H1 (cell line): ENCODE results near the gene RNFT2. TPM values are rescaled to one million over a fixed set of nuclear protein-coding genes. Genes with fewer than 3 reads are reported as not detected.

Experiments
- CTCF ChIA-PET: fragments of 300-600 bp; sonication (Branson Sonifier 250); formaldehyde crosslinking; loops from one replicate; lab custom pipeline; 2021; ENCODE audit not compliant: partially characterized antibody; lab: Charles Lee
- POLR2A ChIA-PET: fragments of 300-600 bp; sonication (Branson Sonifier 250); formaldehyde crosslinking; loops from one replicate; lab custom pipeline; 2021; ENCODE audit warnings: inconsistent platforms; ENCODE audit not compliant: partially characterized antibody; lab: Charles Lee
- DNase-seq, 2 experiments: peaks; one replicate each; pipeline versions ENCODE4 v3.0.0 to v3.0.0-alpha.2; 2010 to 2022; ENCODE audit warnings: low spot score in 2 of 2, low read depth in 1 of 2, mixed read lengths in 1 of 2
- FAIRE-seq: peaks from 2 replicates; lab custom pipeline; 2011; peaks lifted over from hg19 to GRCh38; lab: Jason Lieb, UNC
- H2AFZ ChIP-seq: 2 replicates; pipeline ENCODE4 v1.8.1; 2012; ENCODE audit warnings: low read length, inconsistent platforms
- H2AK5ac ChIP-seq: 2 replicates; pipeline ENCODE4 v1.6.1; 2013; ENCODE audit warnings: low read depth, low read length
- H2BK120ac ChIP-seq: replicated peaks from 2 replicates; pipeline ENCODE3; 2013; ENCODE audit warnings: low read depth, low read length, inconsistent platforms
- H2BK12ac ChIP-seq: 2 replicates; pipeline ENCODE4 v1.6.1; 2013; ENCODE audit warnings: low read depth, low read length
- H2BK15ac ChIP-seq: 2 replicates; pipeline ENCODE4 v1.6.1; 2013; ENCODE audit warnings: low read length
- H2BK20ac ChIP-seq: 2 replicates; pipeline ENCODE4 v1.6.1; 2013; ENCODE audit warnings: low read length
- H2BK5ac ChIP-seq: 2 replicates; pipeline ENCODE4 v1.6.1; 2013; ENCODE audit warnings: low read depth, low read length
- H3K14ac ChIP-seq: 2 replicates; pipeline ENCODE4 v1.6.1; 2013; ENCODE audit warnings: inconsistent platforms; ENCODE audit not compliant: insufficient read length
- H3K18ac ChIP-seq: 2 replicates; pipeline ENCODE4 v1.6.1; 2013; ENCODE audit warnings: low read length; ENCODE audit errors: extremely low read depth
- H3K23ac ChIP-seq: 2 replicates; pipeline ENCODE4 v1.6.1; 2013; ENCODE audit warnings: inconsistent platforms; ENCODE audit not compliant: insufficient read length
- H3K23me2 ChIP-seq: 2 replicates; pipeline ENCODE4 v1.6.1; 2013; ENCODE audit warnings: low read depth, low read length
- H3K27ac ChIP-seq: 2 replicates; pipeline ENCODE4 v1.6.1; 2011; ENCODE audit warnings: low read depth, low read length, inconsistent platforms
- H3K27me3 ChIP-seq, 4 experiments: replicated peaks in 1 of 4; 1 replicate in 1 of 4; 2 replicates in 3 of 4; pipeline versions ENCODE4 v1.6.1 to v1.8.1; 2011 to 2013; ENCODE audit warnings: low read length in 3 of 4, mild to moderate bottlenecking in 3 of 4, inconsistent platforms in 2 of 4, mixed read lengths in 2 of 4, moderate library complexity in 1 of 4; ENCODE audit not compliant: control insufficient read depth in 3 of 4, insufficient read depth in 3 of 4; ENCODE audit errors: extremely low read depth in 1 of 4
- H3K36me3 ChIP-seq, 4 experiments: 2 replicates each; pipeline versions ENCODE4 v1.6.1 to v1.8.1; 2011 to 2013; ENCODE audit warnings: mild to moderate bottlenecking in 4 of 4, low read length in 3 of 4, moderate library complexity in 2 of 4, control low read depth in 1 of 4, inconsistent platforms in 1 of 4; ENCODE audit not compliant: insufficient read depth in 4 of 4, control insufficient read depth in 2 of 4
- H3K4ac ChIP-seq: replicated peaks from 2 replicates; pipeline ENCODE3; 2013; ENCODE audit warnings: low read length, low read depth, mixed read lengths, inconsistent platforms; ENCODE audit not compliant: insufficient read length
- H3K4me1 ChIP-seq, 4 experiments: replicated peaks in 1 of 4; 1 replicate in 1 of 4; 2 replicates in 3 of 4; pipeline versions ENCODE4 v1.6.1 to v1.8.1; 2011 to 2013; ENCODE audit warnings: low read length in 3 of 4, inconsistent platforms in 2 of 4, mixed read lengths in 1 of 4; ENCODE audit not compliant: insufficient read depth in 4 of 4, control insufficient read depth in 3 of 4
- H3K4me2 ChIP-seq, 2 experiments: 2 replicates each; pipeline versions ENCODE4 v1.6.1 to v1.8.1; 2011 to 2013; ENCODE audit warnings: low read depth in 2 of 2, low read length in 2 of 2, control low read depth in 1 of 2, inconsistent platforms in 1 of 2, mild to moderate bottlenecking in 1 of 2; ENCODE audit not compliant: insufficient read depth in 1 of 2
- H3K4me3 ChIP-seq, 4 experiments: fragments of 200-600, 300-600 bp in 1 of 4; sonication (generic), shearing (Covaris generic), sonication (Bioruptor Twin) in 1 of 4; 2 replicates each; pipeline versions ENCODE4 v1.5.1 to v1.8.1; 2011 to 2016; ENCODE audit warnings: low read length in 4 of 4, low read depth in 3 of 4, control low read depth in 2 of 4, inconsistent platforms in 2 of 4, mild to moderate bottlenecking in 2 of 4, mixed read lengths in 1 of 4, moderate library complexity in 1 of 4; ENCODE audit not compliant: insufficient read depth in 2 of 4; ENCODE audit errors: extremely low read depth in 1 of 4
- H3K56ac ChIP-seq: replicated peaks from 2 replicates; pipeline ENCODE3; 2013; ENCODE audit warnings: low read depth, mild to moderate bottlenecking, mixed read lengths, low read length, inconsistent platforms; ENCODE audit not compliant: insufficient read length
- H3K79me1 ChIP-seq: 2 replicates; pipeline ENCODE4 v1.6.1; 2013; ENCODE audit warnings: low read depth, low read length, control low read depth
- H3K79me2 ChIP-seq, 2 experiments: 2 replicates each; pipeline versions ENCODE4 v1.6.1 to v1.8.1; 2012 to 2013; ENCODE audit warnings: low read length in 2 of 2, mild to moderate bottlenecking in 2 of 2, inconsistent platforms in 1 of 2; ENCODE audit not compliant: insufficient read depth in 2 of 2, control insufficient read depth in 1 of 2
- H3K9ac ChIP-seq, 4 experiments: replicated peaks in 1 of 4; 1 replicate in 1 of 4; 2 replicates in 3 of 4; pipeline versions ENCODE4 v1.6.1 to v1.8.1; 2011 to 2013; ENCODE audit warnings: low read depth in 3 of 4, low read length in 3 of 4, control low read depth in 2 of 4, mild to moderate bottlenecking in 2 of 4, moderate library complexity in 2 of 4, inconsistent platforms in 1 of 4; ENCODE audit errors: extremely low read depth in 1 of 4
- H3K9me3 ChIP-seq, 2 experiments: 2 replicates each; pipeline versions ENCODE4 v1.6.1 to v1.8.1; 2012 to 2013; ENCODE audit warnings: mild to moderate bottlenecking in 2 of 2, moderate library complexity in 2 of 2, control low read depth in 1 of 2, inconsistent platforms in 1 of 2, low read depth in 1 of 2, low read length in 1 of 2, mixed read lengths in 1 of 2; ENCODE audit not compliant: insufficient read depth in 2 of 2
- H4K20me1 ChIP-seq, 2 experiments: replicated peaks in 1 of 2; 2 replicates each; pipeline versions ENCODE3 to v1.8.1; 2011 to 2013; ENCODE audit warnings: inconsistent platforms in 2 of 2, low read length in 2 of 2, mild to moderate bottlenecking in 1 of 2; ENCODE audit not compliant: insufficient read depth in 2 of 2, control insufficient read depth in 1 of 2
- H4K5ac ChIP-seq: 2 replicates; pipeline ENCODE4 v1.6.1; 2013; ENCODE audit warnings: low read length, low read depth, mixed read lengths, inconsistent platforms; ENCODE audit not compliant: insufficient read length
- H4K8ac ChIP-seq: 2 replicates; pipeline ENCODE4 v1.8.0; 2013; ENCODE audit warnings: mild to moderate bottlenecking, moderate library complexity, low read length, inconsistent platforms; ENCODE audit not compliant: insufficient read depth; ENCODE audit errors: extremely low read depth
- H4K91ac ChIP-seq: replicated peaks from 2 replicates; pipeline ENCODE3; 2013; ENCODE audit warnings: low read length, mixed read lengths, inconsistent platforms; ENCODE audit not compliant: insufficient read length
- EZH2 ChIP-seq: fragments of 200-600 bp; sonication (generic); IDR thresholded peaks from 2 replicates; pipeline ENCODE4 v1.7.1; 2012; ENCODE audit warnings: low read depth, mild to moderate bottlenecking, moderate library complexity, low read length, inconsistent platforms; ENCODE audit not compliant: severe bottlenecking
- POU5F1 ChIP-seq: IDR thresholded peaks from 2 replicates; pipeline ENCODE4 v1.6.1; 2011; ENCODE audit warnings: low read depth, mild to moderate bottlenecking, low read length, moderate library complexity
- RNF2 ChIP-seq: fragments of 200-900, 300-1000 bp; sonication (generic); IDR thresholded peaks from 2 replicates; pipeline ENCODE4 v1.7.1; 2016; ENCODE audit warnings: borderline replicate concordance, low read depth, mild to moderate bottlenecking, antibody characterized with exemption, low read length; ENCODE audit not compliant: poor library complexity, severe bottlenecking; ENCODE audit errors: missing control alignments
- SAP30 ChIP-seq: fragments of 300-600 bp; sonication (generic); IDR thresholded peaks from 2 replicates; pipeline ENCODE4 v1.7.1; 2012; ENCODE audit warnings: low read length, moderate library complexity, mild to moderate bottlenecking, inconsistent platforms; ENCODE audit not compliant: insufficient read depth, insufficient replicate concordance
- SUZ12 ChIP-seq: fragments of 200-600 bp; sonication (generic); IDR thresholded peaks from 2 replicates; pipeline ENCODE4 v1.6.1; 2012; ENCODE audit warnings: mild to moderate bottlenecking, inconsistent platforms, low read length, moderate library complexity, mixed read lengths
- WGBS, 2 experiments: shearing (Covaris generic) in 1 of 2; methylation state at CpG; one replicate each; pipeline versions ENCODE4 v1.1.6 to v1.1.7; 2013 to 2015; ENCODE audit warnings: low lambda C conversion rate in 2 of 2, mixed read lengths in 2 of 2, inconsistent platforms in 1 of 2, low coverage in 1 of 2, missing lambda C conversion rate in 1 of 2; ENCODE audit not compliant: insufficient replicate concordance in 2 of 2, insufficient coverage in 1 of 2, insufficient read length in 1 of 2; ENCODE audit errors: extremely low coverage in 1 of 2, missing lambda C conversion rate in 1 of 2; 5-methylcytosine and 5-hydroxymethylcytosine counted together
- polyA plus RNA-seq, 7 experiments: library from polyadenylated mRNA; depleted of rRNA in 3 of 7; stranded (reverse) in 5 of 7; unstranded in 2 of 7; fragments of >200 nt in 5 of 7; fragments of 200-250 nt in 2 of 7; gene quantifications; 1 replicate in 5 of 7; 2 replicates in 1 of 7; 4 replicates in 1 of 7; pipeline versions ENCODE4 v1.2.1 to v1.2.3, GENCODE V29; 2011 to 2013; ENCODE audit warnings: missing spikeins in 2 of 7, mixed read lengths in 2 of 7
- total RNA-seq: library from RNA; stranded (reverse); fragmentation: NEBNext Ultra II Directional; extraction: Animal tissue kit (Norgen Biotek cat#: 25700); gene quantifications from 2 replicates; pipeline ENCODE4 v1.2.1, GENCODE V29; 2021

The RNFT2 gene
- total and polyA plus RNA-seq, 2 of the 8 experiments (the other 6 are each of a cell fraction or from before 2014, with no cell fraction given) = 14.2 to 33.1 TPM

GRCh38 chr12:116880213-116880816 is 142.2 kb downstream of the RNFT2 start:
- no peak overlapping the region for H2BK5ac ChIP-seq
- H2BK20ac ChIP-seq = no peak overlapping the region
- H3K18ac ChIP-seq = peak overlapping the region; percentile 25
- no peaks in the 10 kb centered on the region for H3K79me2 ChIP-seq
- peaks cover 28% of the 10 kb centered on the region; the same call in 1 of the 2 replicates for H3K23me2 ChIP-seq
- no peak overlapping the region for H4K91ac ChIP-seq
- no peak overlapping the region for H3K56ac ChIP-seq
- WGBS, 2 experiments = 4% methylated on average over 20 of the region's 21 CpGs; no CpG with 5 or more reads in 1 of the 2 experiments
- no peak overlapping the region for H3K14ac ChIP-seq
- H3K4me2 ChIP-seq = peak overlapping the region; percentile 89 to 98
- FAIRE-seq (no peak), DNase-seq (no peak)
- H2BK12ac ChIP-seq = peak overlapping the region; percentile 10; the same call in 1 of the 2 replicates
- H3K4ac ChIP-seq = no peak overlapping the region
- H3K23ac ChIP-seq = no peak overlapping the region
- no peaks in the 10 kb centered on the region for H3K9me3 ChIP-seq
- ChIA-PET POLR2A (interaction anchor here (0.6 to 3.7 kb wide), 9 partner anchors 10 to 174 kb away, joined by 3 to 17 read pairs (median 3); partner anchors contain the start of gene FBXW8), CTCF (interaction anchor here (0.5 to 1.9 kb wide), 7 partner anchors 10 to 271 kb away, joined by 3 to 6 read pairs (median 3); no protein-coding TSS in a partner anchor)
- peaks cover 6 to 28% (median 12%) of the 10 kb centered on the region in 4 experiments for H3K4me1 ChIP-seq
- H4K5ac ChIP-seq = no peak overlapping the region
- peaks cover 0 to 4% (median 0%) of the 10 kb centered on the region in 4 experiments; a peak in 1 of 8 replicates for H3K36me3 ChIP-seq
- no peaks in the 10 kb centered on the region for H3K79me1 ChIP-seq
- H2BK15ac ChIP-seq = 0 out of 2 replicates have a peak overlapping the region, but pooled peaks have one; percentile 2
- H3K27ac ChIP-seq = no peak overlapping the region
- H3K27me3 ChIP-seq = peaks cover 43 to 64% (median 58%) of the 10 kb centered on the region in 4 experiments
- H2AFZ ChIP-seq = no peak overlapping the region
- H3K4me3 ChIP-seq = peak overlapping the region; percentile 46 to 89 (median 62)
- H3K9ac ChIP-seq = peak overlapping the region in 3 of 4 experiments; percentile 3 to 53 (median 42); a peak in 5 of 7 replicates
- no peak overlapping the region for H2BK120ac ChIP-seq
- H4K20me1 ChIP-seq = peaks cover 4 to 5% of the 10 kb centered on the region in 2 experiments
- H2AK5ac ChIP-seq = peak overlapping the region; percentile 41; the same call in 1 of the 2 replicates
- TF ChIP-seq SAP30 = no peak
- TF ChIP-seq RNF2 = peak; percentile 69
- peak; percentile 58 for TF ChIP-seq SUZ12
- TF ChIP-seq POU5F1 = no peak
- peak; percentile 61 for TF ChIP-seq EZH2
- TF ChIP-seq, all 59 proteins: peak for 3
- H4K8ac ChIP-seq = no peak overlapping the region
